ENCODE measurements around the gene TOR4A. TPM values are rescaled to one million over a fixed set of nuclear protein-coding genes. Genes with fewer than 3 reads are reported as not detected.
A peak's percentile ranks its signal among the peaks of the same experiment; 100 is the strongest.

TOR4A gene
- total and polyA plus RNA-seq, 9 of the 15 experiments (the other 6 are each of a cell fraction or from before 2014, with no cell fraction given): 3.9 to 49.2 (median 8.8) TPM

GRCh38 chr9:137232101-137232500 lies 45.4 kb upstream of the TOR4A start:
- TF ChIP-seq POLR2G (IDR thresholded peaks at IDR 0.05; ENCODE audit: low read depth, low read length) (peak; percentile 17; the same call in 1 of the 2 replicates), CTCFL (IDR thresholded peaks at IDR 0.05; ENCODE audit: borderline replicate concordance, insufficient read depth, low read depth, low read length, poor library complexity, severe bottlenecking) (no peak)
- no peak for DNase-seq (ENCODE audit: extremely low read depth in 1 of 4, low spot score in 3 of 4)

More at GRCh38 chr9:137232101-137232500, 45.4 kb upstream of the TOR4A start:
- no peak overlapping the region for H2AFZ ChIP-seq (ENCODE audit: low read depth, low read length)
- H3K27ac ChIP-seq (ENCODE audit: extremely low read depth, low read depth, low read length): no peak overlapping the region
- BruUV-seq (replicated peaks): no TSS peak
- POLR2A ChIA-PET: interaction anchor here (0.5 to 1.1 kb wide), 3 partner anchors 9 to 136 kb away, joined by 3 to 6 read pairs (median 3); partner anchors contain the start of gene TUBB4B
- H3K27me3 ChIP-seq (ENCODE audit: control insufficient read depth in 2 of 2, insufficient read depth in 2 of 2, low read length in 2 of 2): no peaks in the 10 kb centered on the region
- no peak overlapping the region for H3K4me2 ChIP-seq (ENCODE audit: insufficient read depth, low read length)
- peak overlapping the region in 1 of 2 experiments; percentile 36; a peak in 1 of 4 replicates for H3K9ac ChIP-seq (ENCODE audit: insufficient read depth in 1 of 2, low read depth in 2 of 2, low read length in 2 of 2)
- no peaks in the 10 kb centered on the region for H3K9me3 ChIP-seq (replicated peaks; ENCODE audit: control insufficient read depth, insufficient read depth, low read depth, low read length)
- no peaks in the 10 kb centered on the region; the same call in 2 of the 3 replicates for H3K79me2 ChIP-seq (ENCODE audit: control insufficient read depth, insufficient read depth, low read length)
- in situ Hi-C loops (cut with MboI): loop anchor here (25.0 kb wide), 1 partner anchor 445 kb away; the partner anchor contains the start of genes CCDC183 and TMEM141
- no peak overlapping the region for H3K4me3 ChIP-seq
- H4K20me1 ChIP-seq (replicated peaks; ENCODE audit: control insufficient read depth, insufficient read depth, low read length): no peaks in the 10 kb centered on the region
- ATAC-seq (no peak), FAIRE-seq (no peak)
- intact Hi-C loops (cut with micrococcal nuclease): no loop called here
- peaks cover 23 to 100% of the 10 kb centered on the region in 2 experiments for H3K4me1 ChIP-seq (replicated peaks in 1 of 2; ENCODE audit: control insufficient read depth in 2 of 2, insufficient read depth in 2 of 2, low read length in 2 of 2)
- CTCF ChIA-PET (ENCODE audit: low intra/inter-chr PET ratio): no interaction called here
- no peaks in the 10 kb centered on the region for H3K36me3 ChIP-seq (ENCODE audit: control insufficient read depth, insufficient read depth, low read length)
- WGBS (ENCODE audit: insufficient coverage, low coverage, missing lambda C conversion rate): 68% methylated on average over 10 of the region's 10 CpGs
- H3K9me1 ChIP-seq (ENCODE audit: control insufficient read depth, insufficient read depth, low read length): peaks cover 4% of the 10 kb centered on the region
